Gastroesophageal sphincter (tissue), 4 donors: ENCODE measurements around the gene SLC9A3. TPM values are rescaled to one million over a fixed set of nuclear protein-coding genes. Genes with fewer than 3 reads are reported as not detected.

Experiments
- ATAC-seq: fragments of 150-250 bp; one replicate; pipeline ENCODE4 v1.9.1; 2016; ENCODE audit warnings: mild to moderate bottlenecking, moderate library complexity
- H3K27ac ChIP-seq, 4 donors: fragments of 200-600 bp; sonication (generic) in 3 of 4; 1 replicate in 3 of 4; 2 replicates in 1 of 4; pipeline ENCODE4 v1.5.1; 2016 to 2019
- H3K27me3 ChIP-seq: fragments of 200-600 bp; sonication (generic); one replicate; pipeline ENCODE4 v1.5.1; 2019
- H3K36me3 ChIP-seq, 2 donors: fragments of 200-600 bp; sonication (generic); one replicate each; pipeline ENCODE4 v1.5.1; 2019; ENCODE audit warnings: control low read depth in 1 of 2
- H3K4me1 ChIP-seq, 3 donors: fragments of 200-600 bp; sonication (generic); 1 replicate in 2 of 3; 2 replicates in 1 of 3; pipeline ENCODE4 v1.5.1; 2016 to 2019; ENCODE audit warnings: control low read depth in 2 of 3
- H3K4me3 ChIP-seq, 2 donors: fragments of 200-600 bp; sonication (generic); one replicate each; pipeline ENCODE4 v1.5.1; 2019; ENCODE audit warnings: mild to moderate bottlenecking in 1 of 2, moderate library complexity in 1 of 2
- H3K9me3 ChIP-seq, 3 donors: fragments of 200-600 bp; sonication (generic); one replicate each; pipeline ENCODE4 v1.5.1; 2017 to 2019; ENCODE audit warnings: control low read depth in 2 of 3
- EP300 ChIP-seq: sonication (generic); formaldehyde crosslinking; IDR thresholded peaks from one replicate; pipeline ENCODE4 v1.6.1; 2017; ENCODE audit warnings: antibody characterized with exemption, mild to moderate bottlenecking
- POLR2A ChIP-seq, 2 donors: fragments of 450-650 bp; IDR thresholded peaks; one replicate each; pipeline ENCODE4 v1.6.1; 2017; ENCODE audit warnings: antibody characterized with exemption in 2 of 2, mild to moderate bottlenecking in 2 of 2, moderate library complexity in 1 of 2
- POLR2AphosphoS5 ChIP-seq: sonication (generic); formaldehyde crosslinking; IDR thresholded peaks from one replicate; pipeline ENCODE4 v1.6.1; 2017; ENCODE audit warnings: antibody characterized with exemption
- WGBS, 2 donors: methylation state at CpG; one replicate each; pipeline ENCODE4 v1.1.5; 2018; ENCODE audit warnings: low coverage in 1 of 2; 5-methylcytosine and 5-hydroxymethylcytosine counted together
- total RNA-seq, 4 donors: library from RNA; depleted of rRNA; stranded (reverse); fragments of >200 nt; gene quantifications; one replicate each; pipeline ENCODE4 v1.1.0, GENCODE V29; 2016
- TF ChIP-seq, protein P1 (sequence below), 4 experiments: fragments of 200-600 bp in 2 of 4; fragments of 450-650 bp in 2 of 4; sonication (generic) in 1 of 4; IDR thresholded peaks; one replicate each; pipeline ENCODE4 v1.5.1; 2017 to 2019; ENCODE audit warnings: antibody characterized with exemption in 4 of 4, mild to moderate bottlenecking in 2 of 4, moderate library complexity in 2 of 4

Gene SLC9A3
- total RNA-seq, 4 donors from 2014 or later, result 2.6 to 3.9 (median 2.8) TPM

DNA sequence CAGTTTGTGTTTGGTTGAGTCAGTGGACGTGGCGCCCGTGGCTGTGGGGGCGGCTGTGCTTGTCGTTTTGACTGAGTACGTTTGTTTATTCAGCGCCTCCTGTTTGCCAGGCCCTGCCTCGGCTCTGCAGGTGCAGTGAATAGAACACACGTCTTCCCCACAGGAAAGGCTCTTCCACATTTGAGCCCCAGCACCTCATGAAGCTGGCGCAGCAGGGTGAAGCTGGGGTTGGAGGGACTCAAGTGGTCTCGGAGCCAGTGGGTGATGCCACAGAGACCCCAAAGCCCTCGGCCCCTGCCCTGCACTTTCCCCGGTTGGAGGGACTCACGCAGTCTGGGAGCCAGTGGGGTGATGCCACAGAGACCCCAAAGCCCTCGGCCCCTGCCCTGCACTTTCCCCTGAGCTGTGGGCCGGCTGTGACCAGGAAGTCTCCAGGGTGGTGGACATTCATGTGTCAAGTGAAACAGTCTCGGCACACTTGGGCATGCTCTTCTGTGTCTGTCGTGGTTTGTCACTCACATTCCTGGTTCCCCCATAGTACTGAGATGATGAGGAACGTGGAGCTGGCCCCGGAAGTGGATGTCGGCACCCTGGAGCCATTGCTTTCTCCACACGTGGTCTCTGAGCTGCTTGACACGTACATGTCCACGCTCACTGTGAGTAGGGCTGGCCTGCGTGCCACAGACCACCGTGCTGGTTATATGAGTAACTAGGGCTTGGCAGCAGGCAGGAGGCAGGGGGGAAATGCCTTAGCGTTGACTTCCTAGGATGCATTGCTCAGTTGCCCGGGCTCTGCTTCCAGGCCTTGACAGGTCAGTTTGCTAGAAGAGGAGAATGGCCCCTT, 67.7 kb downstream of the SLC9A3 start:
- H3K27ac ChIP-seq, result no peak overlapping the region
- no peaks in the 10 kb centered on the region for H3K27me3 ChIP-seq
- peaks cover 0 to 10% (median 0%) of the 10 kb centered on the region in 3 donors for H3K9me3 ChIP-seq
- H3K4me3 ChIP-seq, result no peak overlapping the region
- ATAC-seq, result no peak
- WGBS, 2 donors, result 83 to 85% methylated on average over 4 to 11 of the region's 28 CpGs
- no peaks in the 10 kb centered on the region for H3K4me1 ChIP-seq
- peaks cover 0 to 99% of the 10 kb centered on the region in 2 donors for H3K36me3 ChIP-seq
- TF ChIP-seq, protein P1, sequence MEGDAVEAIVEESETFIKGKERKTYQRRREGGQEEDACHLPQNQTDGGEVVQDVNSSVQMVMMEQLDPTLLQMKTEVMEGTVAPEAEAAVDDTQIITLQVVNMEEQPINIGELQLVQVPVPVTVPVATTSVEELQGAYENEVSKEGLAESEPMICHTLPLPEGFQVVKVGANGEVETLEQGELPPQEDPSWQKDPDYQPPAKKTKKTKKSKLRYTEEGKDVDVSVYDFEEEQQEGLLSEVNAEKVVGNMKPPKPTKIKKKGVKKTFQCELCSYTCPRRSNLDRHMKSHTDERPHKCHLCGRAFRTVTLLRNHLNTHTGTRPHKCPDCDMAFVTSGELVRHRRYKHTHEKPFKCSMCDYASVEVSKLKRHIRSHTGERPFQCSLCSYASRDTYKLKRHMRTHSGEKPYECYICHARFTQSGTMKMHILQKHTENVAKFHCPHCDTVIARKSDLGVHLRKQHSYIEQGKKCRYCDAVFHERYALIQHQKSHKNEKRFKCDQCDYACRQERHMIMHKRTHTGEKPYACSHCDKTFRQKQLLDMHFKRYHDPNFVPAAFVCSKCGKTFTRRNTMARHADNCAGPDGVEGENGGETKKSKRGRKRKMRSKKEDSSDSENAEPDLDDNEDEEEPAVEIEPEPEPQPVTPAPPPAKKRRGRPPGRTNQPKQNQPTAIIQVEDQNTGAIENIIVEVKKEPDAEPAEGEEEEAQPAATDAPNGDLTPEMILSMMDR (IDR thresholded peaks at IDR 0.05), result no peak
- TF ChIP-seq POLR2AphosphoS5, result no peak
- TF ChIP-seq EP300, result no peak
- TF ChIP-seq POLR2A (IDR thresholded peaks at IDR 0.05), result no peak

DNA sequence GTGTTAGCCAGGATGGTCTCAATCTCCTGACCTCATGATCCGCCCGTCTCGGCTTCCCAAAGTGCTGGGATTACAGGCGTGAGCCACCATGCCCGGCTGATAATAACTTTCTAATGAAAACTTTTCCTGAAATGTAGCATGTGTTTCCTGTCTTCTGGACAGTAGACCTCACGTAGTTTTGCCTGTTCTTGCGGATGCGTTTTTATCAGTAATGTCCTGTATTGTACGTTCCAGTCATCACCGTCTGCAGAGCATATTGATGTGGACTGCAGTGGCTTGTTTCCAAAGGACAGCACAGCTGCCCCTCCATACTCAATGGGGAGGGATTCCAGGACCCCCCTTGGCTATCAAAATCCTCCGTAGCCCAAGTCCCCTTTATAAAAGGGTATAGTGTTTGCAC, 68.4 kb downstream of the SLC9A3 start:
- peaks cover 0 to 15% (median 0%) of the 10 kb centered on the region in 3 donors for H3K9me3 ChIP-seq
- WGBS, 2 donors, result 85 to 100% methylated on average over 1 to 10 of the region's 11 CpGs
- peaks cover 0 to 99% of the 10 kb centered on the region in 2 donors for H3K36me3 ChIP-seq
- no peak overlapping the region for H3K27ac ChIP-seq
- no peaks in the 10 kb centered on the region for H3K27me3 ChIP-seq
- H3K4me3 ChIP-seq, result no peak overlapping the region
- ATAC-seq, result no peak
- TF ChIP-seq, protein P1 (IDR thresholded peaks at IDR 0.05), result no peak
- TF ChIP-seq EP300 (no peak), POLR2AphosphoS5 (no peak), POLR2A (IDR thresholded peaks at IDR 0.05) (no peak)
- no peaks in the 10 kb centered on the region for H3K4me1 ChIP-seq

DNA sequence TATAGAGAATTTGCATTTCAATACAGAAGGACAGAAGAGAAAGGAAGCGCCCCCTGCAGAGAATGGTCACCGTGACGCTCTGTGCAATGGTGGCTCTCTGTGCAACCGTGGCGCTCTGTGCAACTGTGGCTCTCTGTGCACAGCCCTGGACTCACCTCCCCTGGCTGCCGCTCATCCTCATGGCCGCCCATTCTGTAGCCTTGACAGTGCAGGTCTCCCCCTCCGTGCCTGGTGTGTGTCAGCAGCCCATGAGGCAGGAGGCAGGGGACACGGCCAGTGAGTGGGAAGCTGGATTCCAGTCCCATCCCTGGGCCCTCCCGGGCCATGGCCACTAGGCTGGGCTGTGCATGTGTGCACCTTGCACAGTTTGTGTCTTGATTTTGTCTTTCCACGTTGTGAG, 69.3 kb downstream of the SLC9A3 start:
- peaks cover 0 to 15% (median 0%) of the 10 kb centered on the region in 3 donors for H3K9me3 ChIP-seq
- TF ChIP-seq, protein P1 (IDR thresholded peaks at IDR 0.05), result no peak
- TF ChIP-seq POLR2AphosphoS5 (no peak), EP300 (no peak), POLR2A (IDR thresholded peaks at IDR 0.05) (no peak)
- H3K36me3 ChIP-seq, result peaks cover 0 to 99% of the 10 kb centered on the region in 2 donors
- H3K27me3 ChIP-seq, result no peaks in the 10 kb centered on the region
- no peak overlapping the region for H3K27ac ChIP-seq
- ATAC-seq, result no peak
- no peaks in the 10 kb centered on the region for H3K4me1 ChIP-seq
- no peak overlapping the region for H3K4me3 ChIP-seq
- 78 to 88% methylated on average over 8 of the region's 11 CpGs for WGBS, 2 donors

DNA sequence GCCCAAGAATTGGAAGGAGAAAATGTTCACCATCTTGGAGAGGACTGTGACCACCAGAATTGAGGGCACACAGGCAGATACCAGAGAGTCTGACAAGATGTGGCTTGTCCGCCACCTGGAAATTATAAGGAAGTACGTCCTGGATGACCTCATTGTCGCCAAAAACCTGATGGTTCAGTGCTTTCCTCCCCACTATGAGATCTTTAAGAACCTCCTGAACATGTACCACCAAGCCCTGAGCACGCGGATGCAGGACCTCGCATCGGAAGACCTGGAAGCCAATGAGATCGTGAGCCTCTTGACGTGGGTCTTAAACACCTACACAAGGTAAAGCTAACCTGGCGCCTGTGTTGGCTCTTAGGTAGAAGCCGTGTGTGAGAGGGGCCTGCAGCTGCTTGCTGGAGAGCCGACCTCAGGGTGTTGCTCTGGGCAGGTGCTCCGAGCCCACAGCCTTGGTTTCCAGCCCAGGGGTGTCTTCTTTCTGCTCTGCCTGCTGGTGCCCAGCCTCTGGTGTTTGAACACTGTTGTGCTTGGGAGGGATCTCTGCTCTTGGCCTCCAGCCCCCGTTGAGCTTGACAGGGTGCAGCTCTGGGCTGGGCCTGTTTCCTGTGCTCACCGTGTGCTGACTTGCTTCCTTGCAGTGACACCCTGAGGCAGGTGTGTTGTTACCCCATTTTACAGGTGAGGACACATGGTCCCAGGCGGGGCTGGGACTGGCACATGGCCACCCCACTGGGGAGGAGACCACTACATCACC, 70.3 kb downstream of the SLC9A3 start:
- TF ChIP-seq, protein P1 (IDR thresholded peaks at IDR 0.05), result no peak
- TF ChIP-seq EP300 (no peak), POLR2AphosphoS5 (no peak), POLR2A (IDR thresholded peaks at IDR 0.05) (no peak)
- WGBS, 2 donors, result 87 to 100% methylated on average over 3 to 10 of the region's 16 CpGs
- Histone ChIP-seq H3K4me3 (no peak overlapping the region), H3K4me1 (no peaks in the 10 kb centered on the region), H3K27me3 (no peaks in the 10 kb centered on the region), H3K27ac (no peak overlapping the region), H3K9me3 (peaks cover 0 to 15% (median 0%) of the 10 kb centered on the region in 3 donors), H3K36me3 (peaks cover 0 to 99% of the 10 kb centered on the region in 2 donors)
- no peak for ATAC-seq
